ENCODE data around the gene HOXB1.

HOXB1 gene

GRCh38 chr17:48554412-48555257 is 23.8 kb upstream of the HOXB1 start:
- DNase-seq = no peak

GRCh38 chr17:48553826-48554225 is 23.0 kb upstream of the HOXB1 start:
- no peak for DNase-seq

- DNase-seq = no peak
These were observed 22.4 kb upstream of the HOXB1 start for GRCh38 chr17:48553190-48553547.

GRCh38 chr17:48552466-48553189 is 21.8 kb upstream of the HOXB1 start:
- no peak for DNase-seq

GRCh38 chr17:48551596-48552465 is 21.0 kb upstream of the HOXB1 start:
- no peak for DNase-seq

- DNase-seq = no peak
These were observed 20.4 kb upstream of the HOXB1 start for GRCh38 chr17:48551214-48551555.

GRCh38 chr17:48550502-48551213 is 19.8 kb upstream of the HOXB1 start:
- DNase-seq = no peak

GRCh38 chr17:48549914-48550501 is 19.2 kb upstream of the HOXB1 start:
- DNase-seq = no peak

GRCh38 chr17:48549281-48549630 is 18.4 kb upstream of the HOXB1 start:
- no peak for DNase-seq

GRCh38 chr17:48548523-48549280 is 17.9 kb upstream of the HOXB1 start:
- DNase-seq = no peak

- DNase-seq = peak; percentile 83
These were observed 17.2 kb upstream of the HOXB1 start for GRCh38 chr17:48547808-48548522.

GRCh38 chr17:48546924-48547807 is 16.4 kb upstream of the HOXB1 start:
- peak; percentile 33 for DNase-seq

- DNase-seq = peak; percentile 47
These were observed 15.5 kb upstream of the HOXB1 start for GRCh38 chr17:48546137-48546923.

GRCh38 chr17:48545539-48545938 is 14.7 kb upstream of the HOXB1 start:
- no peak for DNase-seq

GRCh38 chr17:48545022-48545375 is 14.2 kb upstream of the HOXB1 start, which contains the start of gene HOXB2:
Gene HOXB2, minus strand, starts transcription at chr17:48545109. Its CDS starts 198 bp downstream, at chr17:48544911.
- DNase-seq = peak; percentile 75

GRCh38 chr17:48544349-48545021 is 13.7 kb upstream of the HOXB1 start:
- peak; percentile 81 for DNase-seq

- peak; percentile 48 for DNase-seq
These were observed 13.1 kb upstream of the HOXB1 start for GRCh38 chr17:48543854-48544348.

Measured in fibroblast of skin of back (primary cell).